NCI-H82 treated with DMSO at 0.1 percent for 48 hours (cell line): Measurements from ENCODE around the gene SAMD5.

Experiments
- DNase-seq: peaks from one replicate; lab custom pipeline; 2025; ENCODE audit not compliant: unreplicated experiment; lab: John Stamatoyannopoulos, UW

Gene SAMD5

DNA sequence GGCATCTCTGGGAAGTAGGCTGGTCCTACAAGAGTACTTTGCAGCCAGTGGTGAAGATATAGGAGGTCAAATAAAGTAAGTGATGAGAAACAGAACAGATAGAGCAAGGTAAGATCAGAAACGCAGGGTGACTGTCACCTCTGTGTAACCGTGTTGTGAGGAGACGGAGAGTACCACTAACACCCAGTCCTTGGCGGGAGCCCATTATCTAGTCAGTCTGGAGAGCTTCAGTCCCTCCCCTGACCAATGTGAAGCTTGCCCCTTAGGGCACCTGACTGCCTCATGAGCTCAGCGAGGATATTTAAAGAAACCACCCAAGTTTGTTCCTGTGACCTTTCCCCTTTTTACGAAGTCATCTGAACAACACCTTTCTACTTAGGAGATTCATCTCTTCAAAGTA lies 110.0 kb downstream of the SAMD5 start:
- DNase-seq: no peak

DNA sequence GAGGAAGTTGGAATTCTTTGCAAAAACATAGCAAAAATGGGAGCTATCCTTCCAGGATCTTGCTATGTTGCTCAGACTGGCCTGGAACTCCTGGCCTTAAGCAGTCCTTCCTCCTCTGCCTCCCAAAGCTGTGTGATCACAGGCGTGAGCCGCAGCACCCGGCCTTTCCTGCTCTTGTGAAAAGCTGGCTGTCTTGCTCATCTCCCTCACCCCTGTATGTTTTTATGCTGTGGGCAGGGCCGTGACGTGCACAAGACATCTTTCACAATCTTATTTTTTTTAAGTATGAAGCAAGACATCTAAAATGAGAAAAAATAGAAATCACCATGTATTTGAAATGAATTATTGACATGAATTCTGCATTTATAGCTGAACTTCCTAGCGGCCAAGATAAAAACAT lies 110.4 kb downstream of the SAMD5 start:
- no peak for DNase-seq
